ENCODE data around the gene ASRGL1. TPM values are rescaled to one million over a fixed set of nuclear protein-coding genes. Genes with fewer than 3 reads are reported as not detected.
"Not testable (repeated sequence)": the region's sequence is repeated elsewhere in the genome, so short reads cannot be mapped to it uniquely, and the experiment has no call there.

Gene ASRGL1
- total RNA-seq (2014; rRNA removed; shearing (Covaris generic)): 0.81 and 4.8 TPM in 2 replicates

- Histone ChIP-seq H3K9me3 (replicated peaks) (0 out of 2 replicates have a peak, but pooled peaks cover 3% of the 10 kb centered on the region), H3K27ac (no peak within 1 kb of the TSS), H3K27me3 (replicated peaks) (peaks cover 73% of the 10 kb centered on the region), H3K4me1 (replicated peaks) (peaks cover 13% of the 10 kb centered on the region), H3K36me3 (no peaks in the 10 kb centered on the region), H3K4me3 (peak within 1 kb of the TSS; percentile 49)
- peak; percentile 57 to 80 for DNase-seq (ENCODE audit: low read depth in 1 of 2, low spot score in 2 of 2)
Measured at GRCh38 chr11:62337303-62338181, at the start of gene ASRGL1. Gene ASRGL1 (plus strand): TSS chr11:62337448. CDS start chr11:62337978, 530 bp downstream.

- Histone ChIP-seq H3K27ac (no peak overlapping the region), H3K4me1 (replicated peaks) (no peaks in the 10 kb centered on the region), H3K4me3 (no peak overlapping the region), H3K36me3 (no peaks in the 10 kb centered on the region), H3K27me3 (replicated peaks) (peaks cover 31% of the 10 kb centered on the region), H3K9me3 (replicated peaks) (no peaks in the 10 kb centered on the region)
- DNase-seq (ENCODE audit: low read depth in 1 of 2, low spot score in 2 of 2): no peak
Measured at GRCh38 chr11:62295504-62295903, 41.7 kb upstream of the ASRGL1 start.

- no peak for DNase-seq (ENCODE audit: low read depth in 1 of 2, low spot score in 2 of 2)
Measured at GRCh38 chr11:62298975-62299374, 38.3 kb upstream of the ASRGL1 start, which contains the start of gene SCGB1D4. Gene SCGB1D4 (minus strand): TSS chr11:62299075. CDS start chr11:62299010, 65 bp downstream.

GRCh38 chr11:62306227-62306626, 31.0 kb upstream of the ASRGL1 start:
- no peak overlapping the region for H3K27ac ChIP-seq
- H3K4me3 ChIP-seq: no peak overlapping the region
- no peaks in the 10 kb centered on the region for H3K4me1 ChIP-seq (replicated peaks)
- no peaks in the 10 kb centered on the region for H3K36me3 ChIP-seq
- no peak for DNase-seq (ENCODE audit: low read depth in 1 of 2, low spot score in 2 of 2)
- peaks cover 46% of the 10 kb centered on the region for H3K27me3 ChIP-seq (replicated peaks)
- no peaks in the 10 kb centered on the region for H3K9me3 ChIP-seq (replicated peaks)

More at GRCh38 chr11:62298975-62299374, 38.3 kb upstream of the ASRGL1 start, which contains the start of gene SCGB1D4:
- H3K27me3 ChIP-seq (replicated peaks): peaks cover 61% of the 10 kb centered on the region
- H3K4me1 ChIP-seq (replicated peaks): no peaks in the 10 kb centered on the region
- no peaks in the 10 kb centered on the region for H3K36me3 ChIP-seq
- H3K9me3 ChIP-seq (replicated peaks): no peaks in the 10 kb centered on the region
- H3K27ac ChIP-seq: no peak within 1 kb of the TSS
- no peak within 1 kb of the TSS for H3K4me3 ChIP-seq

- no peak overlapping the region for H3K4me3 ChIP-seq
- H3K27ac ChIP-seq: no peak overlapping the region
Measured at GRCh38 chr11:62307950-62308349, 29.3 kb upstream of the ASRGL1 start.

GRCh38 chr11:62309991-62310390, 27.3 kb upstream of the ASRGL1 start:
- no peaks in the 10 kb centered on the region for H3K4me1 ChIP-seq (replicated peaks)
- H3K36me3 ChIP-seq: no peaks in the 10 kb centered on the region
- no peak for DNase-seq (ENCODE audit: low read depth in 1 of 2, low spot score in 2 of 2)
- no peak overlapping the region for H3K4me3 ChIP-seq
- H3K9me3 ChIP-seq (replicated peaks): no peaks in the 10 kb centered on the region
- H3K27ac ChIP-seq: no peak overlapping the region
- peaks cover 33% of the 10 kb centered on the region for H3K27me3 ChIP-seq (replicated peaks)

More at GRCh38 chr11:62307950-62308349, 29.3 kb upstream of the ASRGL1 start:
- no peaks in the 10 kb centered on the region for H3K4me1 ChIP-seq (replicated peaks)
- H3K36me3 ChIP-seq: no peaks in the 10 kb centered on the region
- no peaks in the 10 kb centered on the region for H3K9me3 ChIP-seq (replicated peaks)
- peaks cover 37% of the 10 kb centered on the region for H3K27me3 ChIP-seq (replicated peaks)
- DNase-seq (ENCODE audit: low read depth in 1 of 2, low spot score in 2 of 2): no peak

- Histone ChIP-seq H3K4me1 (replicated peaks) (no peaks in the 10 kb centered on the region), H3K27me3 (replicated peaks) (peaks cover 55% of the 10 kb centered on the region), H3K4me3 (no peak overlapping the region), H3K36me3 (no peaks in the 10 kb centered on the region), H3K27ac (no peak overlapping the region), H3K9me3 (replicated peaks) (no peaks in the 10 kb centered on the region)
- DNase-seq (ENCODE audit: low read depth in 1 of 2, low spot score in 2 of 2): no peak
Measured at GRCh38 chr11:62315431-62315830, 21.8 kb upstream of the ASRGL1 start.

- Histone ChIP-seq H3K27ac (no peak overlapping the region), H3K9me3 (replicated peaks) (no peaks in the 10 kb centered on the region), H3K36me3 (no peaks in the 10 kb centered on the region), H3K4me3 (no peak overlapping the region), H3K27me3 (replicated peaks) (peaks cover 36% of the 10 kb centered on the region), H3K4me1 (replicated peaks) (no peaks in the 10 kb centered on the region)
- DNase-seq (ENCODE audit: low read depth in 1 of 2, low spot score in 2 of 2): no peak
Measured at GRCh38 chr11:62322524-62322923, 14.7 kb upstream of the ASRGL1 start.

GRCh38 chr11:62324731-62325556, 12.3 kb upstream of the ASRGL1 start:
- no peaks in the 10 kb centered on the region for H3K9me3 ChIP-seq (replicated peaks)
- H3K4me1 ChIP-seq (replicated peaks): no peaks in the 10 kb centered on the region
- H3K4me3 ChIP-seq: no peak overlapping the region
- no peak overlapping the region for H3K27ac ChIP-seq
- peaks cover 31% of the 10 kb centered on the region for H3K27me3 ChIP-seq (replicated peaks)
- peak; percentile 16 to 55 for DNase-seq (ENCODE audit: low read depth in 1 of 2, low spot score in 2 of 2)
- no peaks in the 10 kb centered on the region for H3K36me3 ChIP-seq

GRCh38 chr11:62325781-62326180, 11.5 kb upstream of the ASRGL1 start:
- H3K4me3 ChIP-seq; H3K9me3 ChIP-seq (replicated peaks); H3K4me1 ChIP-seq (replicated peaks); H3K27ac ChIP-seq; H3K36me3 ChIP-seq; DNase-seq (ENCODE audit: low read depth in 1 of 2, low spot score in 2 of 2): not testable (repeated sequence)
- H3K27me3 ChIP-seq (replicated peaks): peaks cover 39% of the 10 kb centered on the region

GRCh38 chr11:62326719-62327118, 10.5 kb upstream of the ASRGL1 start:
- H3K27me3 ChIP-seq (replicated peaks): peaks cover 39% of the 10 kb centered on the region

GRCh38 chr11:62327541-62327940, 9.7 kb upstream of the ASRGL1 start:
- not testable (repeated sequence) for H3K36me3 ChIP-seq; DNase-seq (ENCODE audit: low read depth in 1 of 2, low spot score in 2 of 2); H3K4me3 ChIP-seq; H3K27ac ChIP-seq; H3K4me1 ChIP-seq (replicated peaks); H3K9me3 ChIP-seq (replicated peaks)
- H3K27me3 ChIP-seq (replicated peaks): peaks cover 46% of the 10 kb centered on the region

More at GRCh38 chr11:62326719-62327118, 10.5 kb upstream of the ASRGL1 start:
- not testable (repeated sequence) for H3K4me3 ChIP-seq; H3K27ac ChIP-seq; DNase-seq (ENCODE audit: low read depth in 1 of 2, low spot score in 2 of 2); H3K36me3 ChIP-seq; H3K4me1 ChIP-seq (replicated peaks); H3K9me3 ChIP-seq (replicated peaks)

- not testable (repeated sequence) for H3K9me3 ChIP-seq (replicated peaks); DNase-seq (ENCODE audit: low read depth in 1 of 2, low spot score in 2 of 2); H3K4me3 ChIP-seq; H3K27ac ChIP-seq; H3K36me3 ChIP-seq; H3K4me1 ChIP-seq (replicated peaks)
- peaks cover 65% of the 10 kb centered on the region for H3K27me3 ChIP-seq (replicated peaks)
Measured at GRCh38 chr11:62331264-62331663, 6.0 kb upstream of the ASRGL1 start.
